GM19395 (cell line): Measurements from ENCODE around the gene PDLIM4.

ENCODE experiments used
- ATAC-seq: cut with Tn5 transposase; IDR thresholded peaks from one replicate; pipeline ENCODE4 v1.9.1; 2021; ENCODE audit warnings: mild to moderate bottlenecking, moderate library complexity; ENCODE audit not compliant: unreplicated experiment

The PDLIM4 gene

GRCh38 chr5:132280371-132281240 is 23.1 kb downstream of the PDLIM4 start:
- no peak for ATAC-seq

- ATAC-seq = no peak
Measured at GRCh38 chr5:132281856-132282614, 24.5 kb downstream of the PDLIM4 start.

- ATAC-seq = no peak
Measured at GRCh38 chr5:132283423-132284043, 26.0 kb downstream of the PDLIM4 start.

- no peak for ATAC-seq
Measured at GRCh38 chr5:132289097-132289496, 31.6 kb downstream of the PDLIM4 start.

GRCh38 chr5:132291026-132291425 is 33.5 kb downstream of the PDLIM4 start:
- ATAC-seq = no peak

GRCh38 chr5:132293066-132293991 is 35.8 kb downstream of the PDLIM4 start:
- ATAC-seq = peak; percentile 45

GRCh38 chr5:132293992-132294727 is 36.7 kb downstream of the PDLIM4 start, which contains the start of gene SLC22A4:
Gene SLC22A4 (plus strand): TSS chr5:132294394. CDS start chr5:132294617, 223 bp downstream.
- peak; percentile 63 for ATAC-seq

GRCh38 chr5:132294728-132295504 is 37.4 kb downstream of the PDLIM4 start:
- peak; percentile 18 for ATAC-seq

- ATAC-seq = no peak
Measured at GRCh38 chr5:132295505-132296411, 38.3 kb downstream of the PDLIM4 start.

- ATAC-seq = no peak
Measured at GRCh38 chr5:132296412-132297016, 39.0 kb downstream of the PDLIM4 start.

GRCh38 chr5:132297211-132297940 is 39.9 kb downstream of the PDLIM4 start:
- no peak for ATAC-seq

- ATAC-seq = no peak
Measured at GRCh38 chr5:132298298-132299212, 41.1 kb downstream of the PDLIM4 start.

- ATAC-seq = no peak
Measured at GRCh38 chr5:132299917-132300316, 42.4 kb downstream of the PDLIM4 start.

- no peak for ATAC-seq
Measured at GRCh38 chr5:132300577-132301343, 43.3 kb downstream of the PDLIM4 start.
